OCI-LY1 (cell line): ENCODE data around the gene PIGN.

Source experiments
- H2AFZ ChIP-seq: fragments of 200-600 bp; sonication (generic), shearing (Covaris generic); 2 replicates; pipeline ENCODE4 v1.6.0; 2014; ENCODE audit warnings: antibody characterized with exemption, mild to moderate bottlenecking, low read length
- H3F3A ChIP-seq: fragments of 200-600 bp; sonication (generic), shearing (Covaris generic); 2 replicates; pipeline ENCODE4 v1.6.0; 2014; ENCODE audit warnings: mild to moderate bottlenecking, antibody characterized with exemption, low read length, moderate library complexity; ENCODE audit not compliant: insufficient read depth
- H3K27ac ChIP-seq: fragments of 200-600 bp; sonication (generic); 2 replicates; pipeline ENCODE4 v1.5.1; 2014; ENCODE audit warnings: low read length, mixed run types, mild to moderate bottlenecking, low read depth; ENCODE audit not compliant: poor library complexity, severe bottlenecking
- H3K27me3 ChIP-seq: fragments of 200-600 bp; sonication (generic); 2 replicates; pipeline ENCODE4 v1.6.0; 2014; ENCODE audit warnings: antibody characterized with exemption, mild to moderate bottlenecking, low read length, moderate library complexity; ENCODE audit not compliant: insufficient read depth
- H3K36me3 ChIP-seq: fragments of 200-600 bp; sonication (generic); 2 replicates; pipeline ENCODE4 v1.6.1; 2014; ENCODE audit warnings: mild to moderate bottlenecking, antibody characterized with exemption, low read length, moderate library complexity, mixed read lengths; ENCODE audit not compliant: insufficient read depth
- H3K4me1 ChIP-seq: fragments of 200-600 bp; sonication (generic); 2 replicates; pipeline ENCODE4 v1.5.1; 2014; ENCODE audit warnings: mild to moderate bottlenecking, low read length, moderate library complexity; ENCODE audit not compliant: insufficient read depth, severe bottlenecking
- H3K4me2 ChIP-seq: fragments of 200-600 bp; sonication (generic), shearing (Covaris generic); 2 replicates; pipeline ENCODE4 v1.6.1; 2014; ENCODE audit warnings: low read length
- H3K4me3 ChIP-seq: fragments of 200-600 bp; sonication (generic); 2 replicates; pipeline ENCODE4 v1.5.1; 2014; ENCODE audit warnings: low read length, low read depth, mild to moderate bottlenecking, mixed read lengths; ENCODE audit not compliant: poor library complexity, severe bottlenecking
- H3K79me2 ChIP-seq: fragments of 200-600 bp; shearing (Covaris generic); 2 replicates; pipeline ENCODE4 v1.6.1; 2016; ENCODE audit warnings: mixed run types, low read length, mixed read lengths; ENCODE audit not compliant: insufficient read depth
- H3K9ac ChIP-seq: fragments of 200-600 bp; sonication (generic), shearing (Covaris generic); 2 replicates; pipeline ENCODE4 v1.6.1; 2014; ENCODE audit warnings: mild to moderate bottlenecking, low read length, mixed read lengths
- H3K9me2 ChIP-seq: fragments of 200-600 bp; sonication (generic), shearing (Covaris generic); 2 replicates; pipeline ENCODE4 v1.6.1; 2014; ENCODE audit warnings: low read depth, mild to moderate bottlenecking, low read length, mixed read lengths
- H3K9me3 ChIP-seq: fragments of 200-600 bp; shearing (Covaris generic); 2 replicates; pipeline ENCODE4 v1.6.1; 2014; ENCODE audit warnings: low read length, mixed read lengths
- H4K20me1 ChIP-seq: fragments of 200-600 bp; sonication (generic), shearing (Covaris generic); 2 replicates; pipeline ENCODE4 v1.6.0; 2016; ENCODE audit warnings: mild to moderate bottlenecking, low read length; ENCODE audit not compliant: insufficient read depth
- EZH2 ChIP-seq: fragments of 200-600 bp; sonication (generic), shearing (Covaris generic); IDR thresholded peaks from 2 replicates; pipeline ENCODE4 v1.8.0; 2017; ENCODE audit warnings: borderline replicate concordance, mixed run types, mild to moderate bottlenecking, antibody characterized with exemption, low read length, moderate library complexity, mixed read lengths
- TF ChIP-seq, protein P1 (sequence below): fragments of 200-600 bp; sonication (generic), shearing (Covaris generic); IDR thresholded peaks from 2 replicates; pipeline ENCODE4 v1.5.1; 2017; ENCODE audit warnings: mild to moderate bottlenecking, antibody characterized with exemption, low read length, moderate library complexity, mixed read lengths

PIGN gene

GRCh38 chr18:62126737-62127136 is 60.1 kb downstream of the PIGN start:
- Histone ChIP-seq H3K4me2 (no peak overlapping the region), H3K79me2 (no peaks in the 10 kb centered on the region), H3K4me1 (no peaks in the 10 kb centered on the region), H3K9me2 (no peaks in the 10 kb centered on the region), H3K9me3 (no peaks in the 10 kb centered on the region), H4K20me1 (no peaks in the 10 kb centered on the region), H3K27me3 (no peaks in the 10 kb centered on the region), H2AFZ (no peak overlapping the region), H3K36me3 (no peaks in the 10 kb centered on the region), H3K4me3 (no peak overlapping the region), H3F3A (no peaks in the 10 kb centered on the region), H3K27ac (no peak overlapping the region), H3K9ac (no peak overlapping the region)
- TF ChIP-seq, protein P1, sequence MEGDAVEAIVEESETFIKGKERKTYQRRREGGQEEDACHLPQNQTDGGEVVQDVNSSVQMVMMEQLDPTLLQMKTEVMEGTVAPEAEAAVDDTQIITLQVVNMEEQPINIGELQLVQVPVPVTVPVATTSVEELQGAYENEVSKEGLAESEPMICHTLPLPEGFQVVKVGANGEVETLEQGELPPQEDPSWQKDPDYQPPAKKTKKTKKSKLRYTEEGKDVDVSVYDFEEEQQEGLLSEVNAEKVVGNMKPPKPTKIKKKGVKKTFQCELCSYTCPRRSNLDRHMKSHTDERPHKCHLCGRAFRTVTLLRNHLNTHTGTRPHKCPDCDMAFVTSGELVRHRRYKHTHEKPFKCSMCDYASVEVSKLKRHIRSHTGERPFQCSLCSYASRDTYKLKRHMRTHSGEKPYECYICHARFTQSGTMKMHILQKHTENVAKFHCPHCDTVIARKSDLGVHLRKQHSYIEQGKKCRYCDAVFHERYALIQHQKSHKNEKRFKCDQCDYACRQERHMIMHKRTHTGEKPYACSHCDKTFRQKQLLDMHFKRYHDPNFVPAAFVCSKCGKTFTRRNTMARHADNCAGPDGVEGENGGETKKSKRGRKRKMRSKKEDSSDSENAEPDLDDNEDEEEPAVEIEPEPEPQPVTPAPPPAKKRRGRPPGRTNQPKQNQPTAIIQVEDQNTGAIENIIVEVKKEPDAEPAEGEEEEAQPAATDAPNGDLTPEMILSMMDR, result no peak

- no peaks in the 10 kb centered on the region for H3K9me2 ChIP-seq
- H3K9ac ChIP-seq, result no peak overlapping the region
- no peak overlapping the region for H3K4me2 ChIP-seq
- no peaks in the 10 kb centered on the region for H3K9me3 ChIP-seq
- H2AFZ ChIP-seq, result no peak overlapping the region
- H3K27me3 ChIP-seq, result no peaks in the 10 kb centered on the region
- no peak overlapping the region for H3K27ac ChIP-seq
- H3K79me2 ChIP-seq, result no peaks in the 10 kb centered on the region
- H4K20me1 ChIP-seq, result no peaks in the 10 kb centered on the region
- no peaks in the 10 kb centered on the region for H3K36me3 ChIP-seq
- TF ChIP-seq, protein P1, result no peak
- TF ChIP-seq EZH2, result no peak
- no peaks in the 10 kb centered on the region for H3F3A ChIP-seq
- H3K4me1 ChIP-seq, result no peaks in the 10 kb centered on the region
- H3K4me3 ChIP-seq, result no peak overlapping the region
Measured at GRCh38 chr18:62125702-62126101, 61.2 kb downstream of the PIGN start.

DNA sequence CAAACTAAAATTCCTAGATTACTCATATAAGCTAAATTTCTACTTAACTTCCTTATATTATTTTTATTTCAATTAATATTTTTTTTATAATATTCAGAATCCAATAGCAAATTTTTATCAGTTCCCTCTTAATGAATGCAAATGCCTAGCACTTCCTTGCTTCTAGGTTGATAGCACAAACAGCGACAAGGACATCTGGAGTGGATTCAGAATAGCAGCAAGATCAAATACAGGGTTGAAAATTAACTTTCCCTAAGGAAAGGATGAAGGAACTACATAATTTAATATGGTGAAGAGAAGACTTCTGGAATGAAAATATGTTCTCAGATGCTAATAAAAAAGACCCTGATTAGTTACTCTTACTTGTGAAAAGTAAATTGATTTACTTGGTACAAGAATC is 64.5 kb downstream of the PIGN start:
- Histone ChIP-seq H4K20me1 (no peaks in the 10 kb centered on the region), H3K9ac (no peak overlapping the region), H2AFZ (no peak overlapping the region), H3K36me3 (no peaks in the 10 kb centered on the region), H3F3A (no peaks in the 10 kb centered on the region; the same call in 1 of the 2 replicates), H3K27me3 (no peaks in the 10 kb centered on the region), H3K4me3 (no peak overlapping the region), H3K9me2 (no peaks in the 10 kb centered on the region), H3K4me1 (no peaks in the 10 kb centered on the region), H3K9me3 (no peaks in the 10 kb centered on the region), H3K27ac (no peak overlapping the region), H3K79me2 (no peaks in the 10 kb centered on the region), H3K4me2 (no peak overlapping the region)
- TF ChIP-seq EZH2, result no peak
- TF ChIP-seq, protein P1, result no peak
